CD4-positive, alpha-beta T cell treated with Interleukin-6 for 4 hours (primary cell): Measurements from ENCODE around the gene COPG1.

Experiments
- DNase-seq: peaks from one replicate; pipeline ENCODE4 v3.0.0-alpha.2; 2020; ENCODE audit warnings: mixed read lengths

Gene COPG1

GRCh38 chr3:129278966-129279906 is 29.8 kb downstream of the COPG1 start:
- DNase-seq, result peak; percentile 59

DNA sequence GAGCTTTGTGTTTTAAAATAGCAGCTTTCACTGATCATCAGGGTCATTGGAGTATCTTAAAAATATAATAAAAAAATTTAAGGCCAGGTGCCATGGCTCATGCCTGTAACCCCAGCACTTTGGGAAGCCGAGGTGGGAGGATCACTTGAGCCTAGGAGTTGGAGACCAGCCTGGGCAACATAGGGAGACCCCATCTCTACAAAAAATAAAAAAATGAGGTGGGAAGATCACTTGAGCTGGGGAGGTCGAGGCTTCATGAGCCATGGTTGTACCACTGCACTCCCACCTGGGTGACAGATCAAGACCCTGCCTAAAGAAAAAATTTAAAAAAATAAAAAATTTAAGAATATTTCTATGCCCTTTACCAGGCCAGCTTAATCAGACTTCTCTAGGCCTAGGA is 30.8 kb downstream of the COPG1 start:
- no peak for DNase-seq

- DNase-seq, result no peak
These were observed 32.3 kb downstream of the COPG1 start for GRCh38 chr3:129281726-129282125.

- peak; percentile 10 for DNase-seq
These were observed 33.4 kb downstream of the COPG1 start for GRCh38 chr3:129282727-129283327.

DNA sequence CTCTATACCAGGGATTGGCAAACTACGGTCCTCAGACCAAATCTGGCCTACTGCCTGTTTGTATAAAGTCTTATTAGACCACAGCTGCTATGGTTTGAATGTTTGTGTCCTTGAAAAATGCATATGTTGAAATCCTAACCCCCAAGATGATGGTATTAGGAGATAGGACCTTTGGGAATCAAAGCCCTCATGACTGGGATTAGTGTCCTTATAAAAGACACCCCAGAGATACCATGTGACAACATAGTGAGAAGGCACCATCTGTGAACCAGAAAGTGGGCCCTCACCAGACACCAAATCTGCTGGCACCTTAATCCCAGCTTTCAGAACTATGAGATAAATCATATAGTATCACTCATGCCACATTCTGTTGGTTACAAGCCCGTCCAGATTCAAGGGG is 36.7 kb downstream of the COPG1 start:
- no peak for DNase-seq

- no peak for DNase-seq
These were observed 39.0 kb downstream of the COPG1 start for GRCh38 chr3:129288446-129288845.

GRCh38 chr3:129289201-129289921 is 40.0 kb downstream of the COPG1 start:
- no peak for DNase-seq

DNA sequence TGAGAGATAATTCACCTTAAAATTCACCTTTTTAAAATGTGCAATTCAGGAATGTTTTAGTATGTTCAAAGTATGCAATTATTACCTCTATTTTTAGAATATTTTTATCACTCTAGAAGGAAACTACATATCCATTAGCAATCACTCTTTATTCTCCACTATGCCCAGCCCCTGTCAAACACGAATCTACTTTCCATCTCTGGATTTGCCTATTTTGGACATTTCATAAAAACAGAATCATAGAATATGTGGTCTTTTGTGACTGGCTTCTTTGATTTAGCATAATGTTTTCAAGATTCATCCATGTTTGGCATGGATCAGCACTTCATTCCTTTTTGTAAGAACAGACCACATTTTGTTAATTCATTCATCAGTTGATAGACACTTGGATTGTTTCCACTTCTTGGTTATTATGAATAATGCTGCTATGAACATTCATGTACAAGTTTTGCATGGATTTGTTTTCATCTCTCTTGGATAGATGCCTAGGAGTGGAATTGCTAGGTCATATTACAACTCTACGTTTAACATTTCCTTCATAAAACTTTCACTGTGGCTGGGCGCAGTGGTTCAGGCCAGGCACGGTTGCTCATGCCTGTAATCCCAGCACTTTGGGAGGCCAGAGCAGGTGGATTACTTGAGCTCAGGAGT is 42.0 kb downstream of the COPG1 start:
- no peak for DNase-seq

DNA sequence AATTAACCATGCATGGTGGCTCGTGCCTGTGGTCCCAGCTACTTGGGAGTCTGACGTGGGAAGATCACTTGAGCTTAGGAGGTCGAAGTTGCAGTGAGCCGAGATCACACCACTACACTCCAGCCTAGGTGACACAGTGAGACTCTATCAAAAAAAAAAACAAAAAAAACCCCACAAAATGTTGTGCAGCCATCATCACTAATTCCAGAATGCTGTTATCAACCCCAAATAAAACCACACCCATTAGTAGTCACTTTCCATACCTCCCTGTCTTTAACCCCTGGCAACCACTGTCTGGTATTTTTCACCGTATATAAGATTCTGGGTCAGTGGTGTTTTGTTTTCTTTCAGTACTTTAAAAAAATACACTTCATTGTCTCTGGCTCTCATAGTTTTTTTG is 45.9 kb downstream of the COPG1 start:
- no peak for DNase-seq

GRCh38 chr3:129304146-129304961 is 54.9 kb downstream of the COPG1 start:
- no peak for DNase-seq

DNA sequence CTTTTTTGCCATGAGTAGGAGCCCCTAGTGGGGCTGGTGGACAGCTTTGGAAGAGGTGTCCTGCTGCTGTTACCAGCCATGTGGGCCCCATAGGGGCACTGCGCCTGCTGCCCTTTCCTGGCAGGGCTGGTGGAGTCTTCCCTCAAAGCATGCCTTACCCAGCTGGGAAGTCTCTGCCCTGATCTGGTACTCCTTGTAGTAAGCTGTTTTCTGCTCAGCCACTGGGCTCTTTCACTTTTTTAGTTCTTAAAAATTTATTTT is 55.5 kb downstream of the COPG1 start:
- no peak for DNase-seq

- DNase-seq, result peak; percentile 21
These were observed 56.2 kb downstream of the COPG1 start for GRCh38 chr3:129305592-129306091.

GRCh38 chr3:129308636-129309035 is 59.2 kb downstream of the COPG1 start:
- DNase-seq, result no peak

- no peak for DNase-seq
These were observed 61.0 kb downstream of the COPG1 start for GRCh38 chr3:129310111-129311011.

- DNase-seq, result no peak
These were observed 61.9 kb downstream of the COPG1 start for GRCh38 chr3:129311054-129311902.

DNA sequence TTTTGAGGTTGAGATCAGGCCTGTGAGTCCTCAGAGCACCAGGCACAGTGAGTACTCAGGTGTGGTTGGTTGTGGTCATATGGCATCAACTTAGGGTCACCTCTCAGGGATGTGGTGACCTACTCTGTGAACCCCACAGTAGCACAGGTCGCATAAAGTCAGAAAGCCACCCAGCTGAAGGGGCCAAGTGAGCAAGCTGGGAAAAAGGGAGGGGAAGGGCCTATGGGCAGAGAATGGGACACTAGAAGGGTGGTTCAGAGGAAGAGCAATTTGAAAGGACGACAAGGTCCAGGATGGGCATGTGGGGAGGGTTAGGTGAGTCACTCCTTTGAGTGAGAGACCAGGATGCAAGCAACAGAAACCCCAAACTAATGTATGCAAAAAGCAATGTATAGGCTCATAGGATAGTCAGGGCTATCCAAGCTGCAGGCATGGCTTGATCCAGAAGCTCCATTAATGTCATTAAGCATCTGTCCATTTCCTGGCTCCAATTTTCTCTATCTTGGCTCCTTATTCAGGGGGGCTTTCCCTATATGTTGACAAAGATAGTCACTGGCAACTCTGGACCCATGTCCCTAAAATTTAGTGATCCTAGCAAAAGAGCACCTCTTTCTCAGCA is 62.7 kb downstream of the COPG1 start:
- DNase-seq, result no peak

GRCh38 chr3:129312671-129313414 is 63.4 kb downstream of the COPG1 start:
- DNase-seq, result no peak

- no peak for DNase-seq
These were observed 63.9 kb downstream of the COPG1 start for GRCh38 chr3:129313415-129313664.

GRCh38 chr3:129313665-129314385 is 64.4 kb downstream of the COPG1 start:
- DNase-seq, result peak; percentile 20
